Mesenchymal stem cell (in vitro differentiated cells and primary cell): ENCODE results near the gene MFN1.

Experiments
- DNase-seq: peaks from one replicate; pipeline ENCODE4 v3.0.0-alpha.2; 2013
- H2AFZ ChIP-seq: one replicate; pipeline ENCODE4 v1.6.1; 2013; ENCODE audit warnings: low read depth, mild to moderate bottlenecking, control low read depth, inconsistent platforms, low read length, moderate library complexity
- H2AK5ac ChIP-seq: 2 replicates; pipeline ENCODE4 v1.6.1; 2013; ENCODE audit warnings: low read length, moderate library complexity, mild to moderate bottlenecking, inconsistent platforms; ENCODE audit not compliant: severe bottlenecking
- H2BK120ac ChIP-seq: one replicate; pipeline ENCODE4 v1.6.1; 2013; ENCODE audit warnings: low read depth, mild to moderate bottlenecking, inconsistent platforms, low read length, moderate library complexity
- H2BK12ac ChIP-seq, 2 experiments: one replicate each; pipeline ENCODE4 v1.6.1; 2013; ENCODE audit warnings: inconsistent platforms in 2 of 2, low read length in 2 of 2, mild to moderate bottlenecking in 2 of 2, moderate library complexity in 2 of 2, control low read depth in 1 of 2
- H2BK15ac ChIP-seq: one replicate; pipeline ENCODE4 v1.6.1; 2013; ENCODE audit warnings: mild to moderate bottlenecking, low read depth, inconsistent platforms; ENCODE audit not compliant: poor library complexity, severe bottlenecking
- H2BK5ac ChIP-seq: 2 replicates; pipeline ENCODE4 v1.6.1; 2013; ENCODE audit warnings: low read depth, mild to moderate bottlenecking, low read length, control low read depth, inconsistent platforms; ENCODE audit not compliant: poor library complexity, severe bottlenecking
- H3K14ac ChIP-seq, 2 experiments: one replicate each; pipeline ENCODE4 v1.6.1; 2013; ENCODE audit warnings: inconsistent platforms in 2 of 2, low read length in 2 of 2, control low read depth in 1 of 2, mild to moderate bottlenecking in 1 of 2, moderate library complexity in 1 of 2
- H3K18ac ChIP-seq, 2 experiments: one replicate each; pipeline ENCODE4 v1.6.1; 2013; ENCODE audit warnings: inconsistent platforms in 2 of 2, low read length in 2 of 2, control low read depth in 1 of 2, low read depth in 1 of 2, mild to moderate bottlenecking in 1 of 2
- H3K23ac ChIP-seq, 2 experiments: one replicate each; pipeline ENCODE4 v1.6.1; 2013; ENCODE audit warnings: inconsistent platforms in 2 of 2, low read length in 2 of 2, mild to moderate bottlenecking in 2 of 2, moderate library complexity in 2 of 2, control low read depth in 1 of 2
- H3K27ac ChIP-seq: 2 replicates; pipeline ENCODE4 v1.5.1; 2013; ENCODE audit warnings: mild to moderate bottlenecking, moderate library complexity, low read length, control low read depth, inconsistent platforms; ENCODE audit not compliant: poor library complexity, severe bottlenecking
- H3K27me3 ChIP-seq, 2 experiments: 2 replicates each; pipeline versions ENCODE4 v1.6.1 to v1.7.0; 2013; ENCODE audit warnings: low read length in 2 of 2, mild to moderate bottlenecking in 2 of 2, moderate library complexity in 2 of 2, control low read depth in 1 of 2, inconsistent platforms in 1 of 2; ENCODE audit not compliant: control insufficient read depth in 1 of 2, insufficient read depth in 1 of 2
- H3K36me3 ChIP-seq, 2 experiments: 2 replicates each; pipeline versions ENCODE4 v1.6.1 to v1.7.0; 2013; ENCODE audit warnings: low read length in 2 of 2, control low read depth in 1 of 2, inconsistent platforms in 1 of 2, low read depth in 1 of 2, mild to moderate bottlenecking in 1 of 2; ENCODE audit not compliant: insufficient read depth in 2 of 2, control insufficient read depth in 1 of 2
- H3K4ac ChIP-seq, 2 experiments: one replicate each; pipeline ENCODE4 v1.6.1; 2013; ENCODE audit warnings: inconsistent platforms in 2 of 2, low read length in 2 of 2, mild to moderate bottlenecking in 2 of 2, moderate library complexity in 2 of 2, control low read depth in 1 of 2, low read depth in 1 of 2
- H3K4me1 ChIP-seq: 2 replicates; pipeline ENCODE4 v1.6.1; 2013; ENCODE audit warnings: low read depth, low read length, control low read depth; ENCODE audit not compliant: control insufficient read depth, insufficient read depth
- H3K4me2 ChIP-seq: 2 replicates; pipeline ENCODE4 v1.6.1; 2013; ENCODE audit warnings: low read length, mild to moderate bottlenecking, inconsistent platforms; ENCODE audit not compliant: poor library complexity, severe bottlenecking
- H3K4me3 ChIP-seq, 2 experiments: 2 replicates each; pipeline versions ENCODE4 v1.5.1 to v1.7.0; 2013; ENCODE audit warnings: low read length in 2 of 2, mild to moderate bottlenecking in 2 of 2, control low read depth in 1 of 2, low read depth in 1 of 2; ENCODE audit not compliant: insufficient read depth in 1 of 2
- H3K79me1 ChIP-seq: replicated peaks from 2 replicates; pipeline ENCODE4 v1.6.1; 2013; ENCODE audit warnings: mild to moderate bottlenecking, control low read depth, low read length, inconsistent platforms; ENCODE audit not compliant: poor library complexity, severe bottlenecking
- H3K9ac ChIP-seq: 2 replicates; pipeline ENCODE4 v1.7.0; 2013; ENCODE audit warnings: mild to moderate bottlenecking, low read length, moderate library complexity
- H3K9me3 ChIP-seq: 2 replicates; pipeline ENCODE4 v1.7.0; 2013; ENCODE audit warnings: mild to moderate bottlenecking, low read length; ENCODE audit not compliant: control insufficient read depth
- H4K8ac ChIP-seq: one replicate; pipeline ENCODE4 v1.6.1; 2013; ENCODE audit warnings: inconsistent platforms, mild to moderate bottlenecking, low read length, moderate library complexity
- H4K91ac ChIP-seq: one replicate; pipeline ENCODE4 v1.6.1; 2013; ENCODE audit warnings: mild to moderate bottlenecking, low read length, inconsistent platforms
- WGBS: methylation state at CpG from one replicate; pipeline ENCODE4 v1.1.7; 2013; ENCODE audit warnings: mixed read lengths; 5-methylcytosine and 5-hydroxymethylcytosine counted together

Gene MFN1

GRCh38 chr3:179415377-179415776 lies 67.9 kb downstream of the MFN1 start:
- Histone ChIP-seq H4K8ac (no peak overlapping the region), H3K9me3 (no peaks in the 10 kb centered on the region), H2BK15ac (no peak overlapping the region), H3K9ac (no peak overlapping the region), H3K4me2 (no peak overlapping the region), H2BK12ac (no peak overlapping the region), H3K27me3 (no peaks in the 10 kb centered on the region), H4K91ac (no peak overlapping the region), H3K4me3 (no peak overlapping the region), H3K23ac (no peak overlapping the region), H2AFZ (no peak overlapping the region), H3K27ac (no peak overlapping the region), H3K36me3 (peaks cover 15 to 74% of the 10 kb centered on the region in 2 experiments), H2BK5ac (no peak overlapping the region), H3K4me1 (peaks cover 1% of the 10 kb centered on the region), H3K79me1 (peaks cover 15% of the 10 kb centered on the region), H3K14ac (no peak overlapping the region), H3K18ac (no peak overlapping the region), H2AK5ac (no peak overlapping the region), H3K4ac (no peak overlapping the region), H2BK120ac (no peak overlapping the region)
- no peak for DNase-seq
- WGBS, result 92% methylated on average over 2 of the region's 4 CpGs

DNA sequence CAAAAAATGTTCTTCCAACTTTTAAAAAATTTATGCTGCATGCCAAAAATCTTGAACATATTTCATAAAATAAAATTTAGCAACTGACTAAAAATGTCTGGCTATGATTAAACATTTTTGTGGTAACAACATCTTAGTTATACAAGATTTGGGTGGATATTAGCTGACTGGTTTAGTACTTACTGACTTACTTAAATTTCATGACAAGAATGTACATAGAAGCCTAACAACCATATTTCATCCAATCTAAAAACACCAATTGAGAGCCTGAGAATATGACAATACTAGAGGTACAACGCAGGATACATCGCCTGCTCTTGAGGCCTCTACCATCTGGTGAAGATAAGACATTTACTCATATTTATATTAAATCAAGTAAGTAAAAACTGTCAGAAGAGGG lies 69.2 kb downstream of the MFN1 start:
- no peak overlapping the region for H3K4me2 ChIP-seq
- no peak for DNase-seq
- H3K23ac ChIP-seq, result no peak overlapping the region
- H3K18ac ChIP-seq, result no peak overlapping the region
- H3K27ac ChIP-seq, result no peak overlapping the region
- H2AFZ ChIP-seq, result no peak overlapping the region
- no peak overlapping the region for H2AK5ac ChIP-seq
- no peaks in the 10 kb centered on the region for H3K27me3 ChIP-seq
- H3K14ac ChIP-seq, result no peak overlapping the region
- peaks cover 15% of the 10 kb centered on the region for H3K79me1 ChIP-seq
- no peak overlapping the region for H4K91ac ChIP-seq
- no peak overlapping the region for H2BK12ac ChIP-seq
- no peaks in the 10 kb centered on the region for H3K9me3 ChIP-seq
- no peak overlapping the region for H2BK120ac ChIP-seq
- H3K4ac ChIP-seq, result no peak overlapping the region
- peak overlapping the region; percentile 12 for H3K9ac ChIP-seq
- peaks cover 1% of the 10 kb centered on the region for H3K4me1 ChIP-seq
- no CpG with 5 or more reads among the region's 2 CpGs for WGBS
- H3K36me3 ChIP-seq, result peaks cover 15 to 69% of the 10 kb centered on the region in 2 experiments
- no peak overlapping the region for H2BK15ac ChIP-seq
- no peak overlapping the region for H2BK5ac ChIP-seq
- no peak overlapping the region for H4K8ac ChIP-seq
- no peak overlapping the region for H3K4me3 ChIP-seq

DNA sequence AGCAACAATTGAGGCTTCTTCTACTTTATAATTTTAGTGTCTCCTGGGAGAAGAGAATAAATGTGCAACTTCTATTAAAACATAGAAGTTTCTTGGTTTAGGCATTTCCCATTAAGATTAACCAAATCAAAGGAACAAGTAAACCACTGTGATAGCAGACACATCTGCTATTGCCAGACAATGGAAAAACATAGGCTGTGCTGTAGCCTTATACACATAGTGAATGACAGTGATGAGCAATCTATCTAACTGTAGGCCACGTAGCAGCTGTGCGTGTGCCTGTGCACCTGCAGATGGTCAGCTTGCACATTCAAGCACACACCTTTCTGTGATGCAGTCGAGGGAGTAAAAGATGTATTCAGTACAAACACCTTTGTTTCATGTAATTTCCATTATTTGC lies 71.1 kb downstream of the MFN1 start:
- WGBS, result 96% methylated on average over 2 of the region's 3 CpGs
- Histone ChIP-seq H3K23ac (peak overlapping the region in 1 of 2 experiments; percentile 83), H3K4ac (no peak overlapping the region), H4K91ac (no peak overlapping the region), H3K4me2 (no peak overlapping the region), H2BK15ac (no peak overlapping the region), H2BK120ac (no peak overlapping the region), H3K27me3 (no peaks in the 10 kb centered on the region), H2BK12ac (no peak overlapping the region), H3K9me3 (no peaks in the 10 kb centered on the region), H3K9ac (no peak overlapping the region), H3K18ac (no peak overlapping the region), H2BK5ac (no peak overlapping the region), H3K36me3 (peaks cover 12 to 57% of the 10 kb centered on the region in 2 experiments), H3K27ac (no peak overlapping the region), H2AFZ (no peak overlapping the region), H4K8ac (no peak overlapping the region), H2AK5ac (no peak overlapping the region), H3K79me1 (peaks cover 13% of the 10 kb centered on the region), H3K14ac (no peak overlapping the region), H3K4me3 (no peak overlapping the region), H3K4me1 (peaks cover 1% of the 10 kb centered on the region)
- DNase-seq, result no peak

DNA sequence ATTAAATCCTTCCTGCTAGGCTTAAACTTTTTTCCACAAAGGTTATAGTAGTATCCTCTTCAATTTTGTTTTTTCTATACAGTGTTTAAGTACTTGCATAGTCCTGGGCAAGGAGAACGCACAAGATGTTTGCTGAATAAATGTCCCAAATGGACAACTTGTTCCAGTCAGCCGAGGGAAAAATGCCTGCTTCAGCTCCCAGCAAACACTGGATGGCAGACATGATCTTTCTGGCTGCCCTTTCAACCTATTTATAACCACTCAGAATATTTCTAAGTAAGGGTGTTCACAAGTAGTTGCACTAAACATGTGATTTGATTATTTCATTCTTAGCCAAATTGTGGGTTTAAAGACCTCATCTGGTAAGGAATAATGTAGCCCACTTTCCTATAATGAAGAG lies 74.0 kb downstream of the MFN1 start:
- Histone ChIP-seq H4K8ac (no peak overlapping the region), H4K91ac (no peak overlapping the region), H3K4ac (no peak overlapping the region), H2BK12ac (no peak overlapping the region), H3K23ac (no peak overlapping the region), H2AK5ac (no peak overlapping the region), H2AFZ (no peak overlapping the region), H3K79me1 (peaks cover 18% of the 10 kb centered on the region), H2BK5ac (no peak overlapping the region), H2BK15ac (no peak overlapping the region), H3K9ac (peak overlapping the region; percentile 28), H2BK120ac (no peak overlapping the region), H3K14ac (no peak overlapping the region), H3K4me3 (no peak overlapping the region), H3K4me2 (no peak overlapping the region), H3K9me3 (no peaks in the 10 kb centered on the region), H3K18ac (no peak overlapping the region), H3K4me1 (peaks cover 1% of the 10 kb centered on the region), H3K36me3 (peaks cover 25 to 60% of the 10 kb centered on the region in 2 experiments), H3K27ac (no peak overlapping the region), H3K27me3 (no peaks in the 10 kb centered on the region)
- WGBS, result 53% methylated on average over 2 of the region's 2 CpGs
- peak; percentile 57 for DNase-seq
